EL (cell line): ENCODE data around the gene MLN.

Experiments
- DNase-seq: peaks from one replicate; pipeline ENCODE4 v3.0.0-alpha.2; 2016

MLN gene

GRCh38 chr6:33751771-33752645 is 51.8 kb downstream of the MLN start:
- no peak for DNase-seq

GRCh38 chr6:33750244-33750991 is 53.4 kb downstream of the MLN start:
- no peak for DNase-seq

DNA sequence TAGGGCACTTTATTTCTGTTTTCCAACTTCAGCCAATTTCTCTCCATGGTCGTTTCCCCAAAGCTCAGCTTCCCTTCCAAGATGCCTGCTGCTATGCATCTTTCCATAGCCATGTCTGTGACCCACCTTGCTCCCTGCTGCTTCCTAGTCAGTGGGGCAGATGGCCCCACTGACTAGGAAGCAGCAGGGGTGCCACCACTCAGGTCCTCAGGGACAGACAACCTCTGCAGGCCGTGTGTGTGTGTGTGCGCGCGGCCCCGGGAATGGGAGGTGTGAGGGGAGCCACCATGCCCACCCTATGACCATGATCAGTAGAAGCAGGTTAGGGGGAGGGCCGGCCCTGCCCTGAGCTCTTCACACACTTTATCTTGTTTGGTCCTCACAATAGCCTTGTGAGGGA is 54.4 kb downstream of the MLN start:
- no peak for DNase-seq

DNA sequence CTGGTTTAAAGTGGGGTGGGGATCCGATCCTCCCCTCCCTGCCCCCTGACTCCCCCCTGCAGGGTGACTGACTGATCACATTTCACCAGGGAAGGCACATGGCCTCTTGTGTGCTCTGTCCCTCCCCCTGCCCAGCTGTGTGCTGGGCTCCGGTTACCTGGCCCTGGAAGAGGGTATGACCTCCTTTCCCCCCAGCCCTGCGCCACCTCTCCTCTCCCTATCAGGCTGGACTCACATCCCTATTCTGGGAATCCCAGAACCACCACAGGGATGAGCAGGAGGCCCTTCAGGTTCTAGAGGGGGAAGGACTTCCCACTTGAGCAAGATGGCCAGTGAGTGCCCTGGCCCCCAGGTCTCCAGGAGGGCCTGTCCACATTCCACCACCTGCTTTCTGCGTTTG is 55.0 kb downstream of the MLN start:
- DNase-seq = no peak

DNA sequence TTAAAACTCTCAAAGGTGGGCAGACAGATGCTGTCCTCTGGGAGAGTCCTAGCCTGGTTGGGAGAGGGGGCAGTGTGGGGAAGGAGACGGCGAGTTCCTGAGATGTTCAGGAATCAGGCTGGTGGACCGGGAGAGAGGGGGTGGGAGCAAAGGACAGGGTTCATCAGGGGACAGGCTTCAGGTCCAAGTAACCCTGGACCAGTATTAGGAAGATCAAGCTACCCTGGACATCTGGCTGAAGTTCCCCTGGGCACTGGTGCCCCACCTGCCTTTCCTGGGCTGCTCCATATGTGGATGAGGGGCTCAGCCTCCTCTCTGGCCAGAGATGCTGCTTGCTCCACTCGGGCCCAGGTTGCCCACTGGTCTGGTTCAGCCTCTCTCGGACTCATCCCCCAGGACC is 56.0 kb downstream of the MLN start:
- DNase-seq = no peak

DNA sequence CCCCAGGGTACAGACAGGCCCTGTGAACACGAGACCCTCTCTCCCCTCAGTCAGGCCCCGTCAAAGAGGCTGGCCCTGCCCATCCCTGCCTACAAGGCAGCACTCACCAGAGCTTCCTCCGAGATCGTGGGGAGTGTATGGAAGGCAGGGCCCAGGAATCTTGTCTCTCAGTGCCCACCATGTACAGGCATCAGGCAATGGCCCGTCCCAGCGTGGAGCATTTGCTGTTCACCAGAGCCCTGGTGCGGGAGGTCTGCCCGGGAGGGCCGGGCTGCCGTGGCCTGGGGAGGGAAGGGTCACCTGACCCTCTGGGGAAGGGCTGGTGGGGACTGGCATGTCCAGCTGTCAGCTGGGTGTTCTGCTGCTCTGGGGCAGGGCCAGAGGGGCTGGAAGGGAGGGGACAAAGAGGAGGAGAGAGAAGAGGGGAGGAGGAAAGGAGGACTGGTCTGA is 57.1 kb downstream of the MLN start, which contains the start of gene IP6K3:
Gene IP6K3 (minus strand): TSS at position 255 of the 450 bp plus-strand sequence. CDS start 11,429 bp downstream, outside the sequence.
- no peak for DNase-seq

GRCh38 chr6:33746036-33746600 is 57.7 kb downstream of the MLN start:
- peak; percentile 87 for DNase-seq

DNA sequence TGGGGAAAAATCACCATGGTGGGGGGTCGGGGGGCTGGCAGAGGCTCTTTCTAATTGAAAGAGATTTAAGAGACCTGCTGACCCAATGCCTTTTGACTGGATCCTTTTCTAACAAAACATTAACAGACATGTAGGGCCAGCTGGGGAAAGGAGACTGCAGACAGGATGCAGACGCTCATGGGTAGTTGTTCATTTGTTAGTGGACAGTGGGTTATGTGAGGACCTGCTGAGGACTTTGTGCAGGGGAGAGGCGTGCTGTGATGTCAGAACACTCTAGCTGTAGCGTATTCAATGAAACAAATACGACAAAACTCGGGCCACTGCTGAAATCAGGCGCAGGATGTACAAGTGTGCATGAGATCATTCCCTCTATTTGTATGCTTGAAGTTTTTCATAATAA is 58.3 kb downstream of the MLN start:
- DNase-seq = peak; percentile 18

DNA sequence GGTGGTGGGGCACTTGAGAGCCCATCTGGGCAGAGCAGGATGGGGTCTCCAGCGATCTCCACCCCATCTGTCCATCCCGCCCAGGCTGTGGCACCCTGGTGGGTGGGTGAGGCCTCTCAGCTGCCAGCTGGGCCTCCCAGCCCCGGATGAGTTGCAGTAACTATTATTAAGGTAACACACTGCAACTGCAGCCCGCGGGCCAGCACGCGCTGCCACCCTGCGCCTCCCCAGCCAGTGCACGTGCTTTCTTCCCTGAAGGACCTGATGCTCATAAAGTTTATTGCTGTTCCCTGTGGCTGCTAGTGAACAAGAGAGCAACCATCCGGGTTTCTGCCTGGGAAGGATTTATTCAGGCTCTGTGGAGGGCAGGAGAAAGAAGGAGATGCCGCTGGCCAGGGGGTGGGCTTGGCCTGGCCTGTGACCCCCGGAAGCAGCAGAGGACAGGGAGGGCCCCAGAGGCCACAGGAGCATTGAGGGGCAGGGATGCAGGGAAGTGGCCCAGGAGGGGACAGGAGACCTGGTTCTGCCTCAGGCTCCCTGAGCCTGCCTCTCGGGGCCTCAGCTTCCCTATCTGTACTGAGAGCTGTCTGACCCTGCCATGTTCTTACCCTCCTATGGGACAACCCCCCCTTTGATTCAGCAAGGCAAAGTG is 58.8 kb downstream of the MLN start:
- DNase-seq = peak; percentile 16
